GM19023 (cell line): Measurements from ENCODE around the gene RDH16.
A peak's percentile ranks its signal among the peaks of the same experiment; 100 is the strongest.
"Not testable (repeated sequence)": the region's sequence is repeated elsewhere in the genome, so short reads cannot be mapped to it uniquely, and the experiment has no call there.

Source experiments
- ATAC-seq: cut with Tn5 transposase; IDR thresholded peaks from one replicate; pipeline ENCODE4 v1.9.1; 2021; ENCODE audit warnings: mild to moderate bottlenecking, moderate library complexity; ENCODE audit not compliant: unreplicated experiment

RDH16 gene

GRCh38 chr12:56989861-56990610 lies 32.6 kb upstream of the RDH16 start:
- no peak for ATAC-seq

GRCh38 chr12:56988207-56988739 lies 30.9 kb upstream of the RDH16 start:
- ATAC-seq: no peak

GRCh38 chr12:56987551-56988053 lies 30.2 kb upstream of the RDH16 start:
- ATAC-seq: peak; percentile 73

GRCh38 chr12:56987011-56987410 lies 29.6 kb upstream of the RDH16 start:
- ATAC-seq: no peak

GRCh38 chr12:56985714-56986113 lies 28.3 kb upstream of the RDH16 start:
- ATAC-seq: not testable (repeated sequence)

GRCh38 chr12:56983386-56983785 lies 26.0 kb upstream of the RDH16 start:
- ATAC-seq: no peak

- not testable (repeated sequence) for ATAC-seq
Measured at GRCh38 chr12:56982578-56983236, 25.3 kb upstream of the RDH16 start.

- no peak for ATAC-seq
Measured at GRCh38 chr12:56980941-56981530, 23.6 kb upstream of the RDH16 start.

- ATAC-seq: no peak
Measured at GRCh38 chr12:56980268-56980667, 22.9 kb upstream of the RDH16 start.

GRCh38 chr12:56979628-56980027 lies 22.2 kb upstream of the RDH16 start:
- ATAC-seq: no peak

- no peak for ATAC-seq
Measured at GRCh38 chr12:56978397-56979138, 21.2 kb upstream of the RDH16 start.

- ATAC-seq: not testable (repeated sequence)
Measured at GRCh38 chr12:56977361-56977760, 20.0 kb upstream of the RDH16 start.

GRCh38 chr12:56974224-56974623 lies 16.8 kb upstream of the RDH16 start:
- not testable (repeated sequence) for ATAC-seq

- not testable (repeated sequence) for ATAC-seq
Measured at GRCh38 chr12:56968910-56969309, 11.5 kb upstream of the RDH16 start.

- ATAC-seq: not testable (repeated sequence)
Measured at GRCh38 chr12:56965997-56966642, 8.7 kb upstream of the RDH16 start.

GRCh38 chr12:56965124-56965523 lies 7.7 kb upstream of the RDH16 start:
- not testable (repeated sequence) for ATAC-seq

- ATAC-seq: not testable (repeated sequence)
Measured at GRCh38 chr12:56963557-56963956, 6.1 kb upstream of the RDH16 start.

GRCh38 chr12:56962247-56962646 lies 4.8 kb upstream of the RDH16 start:
- ATAC-seq: not testable (repeated sequence)

- ATAC-seq: no peak
Measured at GRCh38 chr12:56958422-56958821, 1.0 kb upstream of the RDH16 start.

- ATAC-seq: no peak
Measured at GRCh38 chr12:56955631-56956256, 1.7 kb downstream of the RDH16 start.
